ENCODE measurements around the gene USP32. TPM values are rescaled to one million over a fixed set of nuclear protein-coding genes. Genes with fewer than 3 reads are reported as not detected.

USP32 gene
- total RNA-seq, 1 experiment from 2014 or later: 103 TPM

DNA sequence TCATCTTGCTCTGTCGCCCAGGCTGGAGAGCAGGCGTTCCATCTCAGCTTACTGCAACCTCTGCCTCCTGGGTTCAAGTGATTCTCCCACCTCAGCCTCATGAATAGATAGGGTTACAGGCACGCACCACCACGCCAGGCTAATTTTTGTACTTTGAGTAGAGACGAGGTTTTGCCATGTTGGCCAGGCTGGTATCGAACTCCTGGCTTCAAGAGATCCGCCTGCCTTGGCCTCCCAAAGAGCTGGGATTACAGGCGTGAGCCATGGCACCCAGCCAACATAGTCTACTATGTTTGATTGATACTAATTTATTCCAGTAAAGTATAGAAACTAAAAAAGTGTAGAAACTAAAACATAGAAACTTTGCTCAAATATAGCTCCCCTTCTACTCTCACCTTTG, 147.3 kb downstream of the USP32 start:
- peaks cover 5% of the 10 kb centered on the region for H3K9me3 Mint-ChIP-seq
- DNase-seq (ENCODE audit: low spot score) (no peak), ATAC-seq (no peak)
- ChIA-PET POLR2A (no interaction called here), CTCF (interaction anchor here (2.4 kb wide), 1 partner anchor 176 kb away, joined by 7 read pairs; no protein-coding TSS in a partner anchor)
- no peak overlapping the region for H3K27ac Mint-ChIP-seq
- H3K36me3 Mint-ChIP-seq: peaks cover 24% of the 10 kb centered on the region
- H3K27me3 Mint-ChIP-seq (ENCODE audit: low read depth): no peaks in the 10 kb centered on the region
- H3K4me1 Mint-ChIP-seq: no peaks in the 10 kb centered on the region
- H3K4me3 Mint-ChIP-seq: no peak overlapping the region
- TF ChIP-seq MYBL2 (CRISPR knock-in tag; IDR thresholded peaks at IDR 0.05) (no peak), PRRX2 (CRISPR knock-in tag; IDR thresholded peaks at IDR 0.05) (no peak), ELF4 (CRISPR knock-in tag; IDR thresholded peaks at IDR 0.05; ENCODE audit: low read depth) (no peak), RELA (CRISPR knock-in tag; IDR thresholded peaks at IDR 0.05; ENCODE audit: borderline replicate concordance) (no peak), SP1 (CRISPR knock-in tag; conservative IDR thresholded peaks at IDR 0.05) (no peak), ZNF121 (CRISPR knock-in tag; IDR thresholded peaks at IDR 0.05) (no peak), HMGA2 (CRISPR knock-in tag; IDR thresholded peaks at IDR 0.05) (no peak), SOX15 (CRISPR knock-in tag; IDR thresholded peaks at IDR 0.05) (no peak), ETV6 (CRISPR knock-in tag; IDR thresholded peaks at IDR 0.05) (no peak), NR1H2 (CRISPR knock-in tag; IDR thresholded peaks at IDR 0.05) (no peak), IRF2 (CRISPR knock-in tag; IDR thresholded peaks at IDR 0.05; ENCODE audit: borderline replicate concordance, low read depth) (no peak)

DNA sequence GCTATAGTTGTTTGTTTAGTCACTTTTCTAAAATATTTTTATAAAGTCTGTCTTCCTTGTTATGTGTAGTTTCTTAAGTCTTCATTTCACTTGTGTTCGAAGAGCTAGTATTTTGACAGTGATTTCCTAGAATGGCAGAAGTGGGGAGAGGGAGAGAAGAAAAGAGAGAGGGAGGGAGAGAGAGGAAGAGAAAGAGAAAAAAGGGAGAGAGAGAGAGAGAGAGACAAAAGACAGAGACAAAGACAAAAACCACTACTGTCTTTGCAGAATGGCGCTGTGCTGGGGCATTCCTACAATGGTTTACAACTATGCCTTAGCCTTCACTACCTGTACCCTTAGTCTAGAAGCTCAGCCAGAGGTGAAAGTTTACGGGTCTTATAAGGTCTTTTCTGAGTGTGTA, 151.6 kb downstream of the USP32 start:
- POLR2A ChIA-PET: no interaction called here
- no peak overlapping the region for H3K4me3 Mint-ChIP-seq
- H3K27ac Mint-ChIP-seq: peak overlapping the region; percentile 56; the same call in 1 of the 2 replicates
- TF ChIP-seq NR1H2 (CRISPR knock-in tag; IDR thresholded peaks at IDR 0.05) (no peak), EMX1 (CRISPR knock-in tag; IDR thresholded peaks at IDR 0.05) (no peak), CREB1 (CRISPR knock-in tag; IDR thresholded peaks at IDR 0.05) (no peak), MYBL2 (CRISPR knock-in tag; IDR thresholded peaks at IDR 0.05) (no peak), FOXK1 (CRISPR knock-in tag; IDR thresholded peaks at IDR 0.05) (no peak), TCF7 (CRISPR knock-in tag; IDR thresholded peaks at IDR 0.05; ENCODE audit: low read depth) (no peak), KAT7 (CRISPR knock-in tag; IDR thresholded peaks at IDR 0.05; ENCODE audit: borderline replicate concordance) (no peak), CREM (CRISPR knock-in tag; IDR thresholded peaks at IDR 0.05) (no peak), NFE2L1 (CRISPR knock-in tag; IDR thresholded peaks at IDR 0.05) (no peak), ZNF232 (CRISPR knock-in tag; IDR thresholded peaks at IDR 0.05) (no peak), ZNF423 (CRISPR knock-in tag; IDR thresholded peaks at IDR 0.05) (no peak)
- TF ChIP-seq, protein P1, sequence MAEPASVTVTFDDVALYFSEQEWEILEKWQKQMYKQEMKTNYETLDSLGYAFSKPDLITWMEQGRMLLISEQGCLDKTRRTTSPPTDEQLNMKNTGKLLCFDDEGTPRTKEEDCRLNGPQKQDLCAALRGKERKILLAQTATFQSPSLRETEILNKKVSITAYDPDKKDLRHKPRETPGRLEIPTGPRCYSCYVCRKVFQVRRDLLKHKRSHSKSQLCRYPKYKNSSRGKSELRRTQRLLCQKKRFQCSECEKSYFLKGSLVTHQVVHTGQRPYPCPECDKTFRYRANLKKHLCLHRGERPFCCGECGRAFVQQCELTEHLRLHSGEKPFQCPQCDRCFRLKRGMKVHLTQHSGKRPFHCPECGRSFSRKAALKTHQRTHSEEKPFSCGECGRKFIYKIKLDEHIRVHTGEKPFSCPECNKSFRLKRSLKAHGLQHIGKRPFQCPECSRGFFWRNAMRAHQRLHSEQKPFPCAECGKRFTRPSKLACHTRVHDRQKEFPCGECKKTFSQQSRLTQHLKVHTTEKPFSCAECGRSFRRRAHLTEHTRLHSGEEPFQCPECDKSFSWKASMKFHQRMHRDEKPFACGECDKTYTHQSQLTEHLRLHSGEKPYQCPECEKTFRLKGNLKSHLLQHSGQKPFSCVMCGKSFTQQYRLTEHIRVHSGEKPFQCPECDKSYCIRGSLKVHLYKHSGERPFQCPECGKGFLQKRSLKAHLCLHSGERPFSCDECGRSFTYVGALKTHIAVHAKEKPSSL (CRISPR knock-in tag; conservative IDR thresholded peaks at IDR 0.05): no peak
- TF ChIP-seq, protein P2, sequence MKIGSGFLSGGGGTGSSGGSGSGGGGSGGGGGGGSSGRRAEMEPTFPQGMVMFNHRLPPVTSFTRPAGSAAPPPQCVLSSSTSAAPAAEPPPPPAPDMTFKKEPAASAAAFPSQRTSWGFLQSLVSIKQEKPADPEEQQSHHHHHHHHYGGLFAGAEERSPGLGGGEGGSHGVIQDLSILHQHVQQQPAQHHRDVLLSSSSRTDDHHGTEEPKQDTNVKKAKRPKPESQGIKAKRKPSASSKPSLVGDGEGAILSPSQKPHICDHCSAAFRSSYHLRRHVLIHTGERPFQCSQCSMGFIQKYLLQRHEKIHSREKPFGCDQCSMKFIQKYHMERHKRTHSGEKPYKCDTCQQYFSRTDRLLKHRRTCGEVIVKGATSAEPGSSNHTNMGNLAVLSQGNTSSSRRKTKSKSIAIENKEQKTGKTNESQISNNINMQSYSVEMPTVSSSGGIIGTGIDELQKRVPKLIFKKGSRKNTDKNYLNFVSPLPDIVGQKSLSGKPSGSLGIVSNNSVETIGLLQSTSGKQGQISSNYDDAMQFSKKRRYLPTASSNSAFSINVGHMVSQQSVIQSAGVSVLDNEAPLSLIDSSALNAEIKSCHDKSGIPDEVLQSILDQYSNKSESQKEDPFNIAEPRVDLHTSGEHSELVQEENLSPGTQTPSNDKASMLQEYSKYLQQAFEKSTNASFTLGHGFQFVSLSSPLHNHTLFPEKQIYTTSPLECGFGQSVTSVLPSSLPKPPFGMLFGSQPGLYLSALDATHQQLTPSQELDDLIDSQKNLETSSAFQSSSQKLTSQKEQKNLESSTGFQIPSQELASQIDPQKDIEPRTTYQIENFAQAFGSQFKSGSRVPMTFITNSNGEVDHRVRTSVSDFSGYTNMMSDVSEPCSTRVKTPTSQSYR (CRISPR knock-in tag; IDR thresholded peaks at IDR 0.05): no peak
- TF ChIP-seq, protein P3, sequence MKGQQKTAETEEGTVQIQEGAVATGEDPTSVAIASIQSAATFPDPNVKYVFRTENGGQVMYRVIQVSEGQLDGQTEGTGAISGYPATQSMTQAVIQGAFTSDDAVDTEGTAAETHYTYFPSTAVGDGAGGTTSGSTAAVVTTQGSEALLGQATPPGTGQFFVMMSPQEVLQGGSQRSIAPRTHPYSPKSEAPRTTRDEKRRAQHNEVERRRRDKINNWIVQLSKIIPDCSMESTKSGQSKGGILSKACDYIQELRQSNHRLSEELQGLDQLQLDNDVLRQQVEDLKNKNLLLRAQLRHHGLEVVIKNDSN (CRISPR knock-in tag; IDR thresholded peaks at IDR 0.05): no peak
- TF ChIP-seq, protein P4, sequence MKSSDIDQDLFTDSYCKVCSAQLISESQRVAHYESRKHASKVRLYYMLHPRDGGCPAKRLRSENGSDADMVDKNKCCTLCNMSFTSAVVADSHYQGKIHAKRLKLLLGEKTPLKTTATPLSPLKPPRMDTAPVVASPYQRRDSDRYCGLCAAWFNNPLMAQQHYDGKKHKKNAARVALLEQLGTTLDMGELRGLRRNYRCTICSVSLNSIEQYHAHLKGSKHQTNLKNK (CRISPR knock-in tag; IDR thresholded peaks at IDR 0.05): no peak
- TF ChIP-seq, protein P5, sequence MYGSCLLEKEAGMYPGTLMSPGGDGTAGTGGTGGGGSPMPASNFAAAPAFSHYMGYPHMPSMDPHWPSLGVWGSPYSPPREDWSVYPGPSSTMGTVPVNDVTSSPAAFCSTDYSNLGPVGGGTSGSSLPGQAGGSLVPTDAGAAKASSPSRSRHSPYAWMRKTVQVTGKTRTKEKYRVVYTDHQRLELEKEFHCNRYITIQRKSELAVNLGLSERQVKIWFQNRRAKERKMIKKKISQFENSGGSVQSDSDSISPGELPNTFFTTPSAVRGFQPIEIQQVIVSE (CRISPR knock-in tag; IDR thresholded peaks at IDR 0.05; ENCODE audit: borderline replicate concordance): no peak
- TF ChIP-seq, protein P6, sequence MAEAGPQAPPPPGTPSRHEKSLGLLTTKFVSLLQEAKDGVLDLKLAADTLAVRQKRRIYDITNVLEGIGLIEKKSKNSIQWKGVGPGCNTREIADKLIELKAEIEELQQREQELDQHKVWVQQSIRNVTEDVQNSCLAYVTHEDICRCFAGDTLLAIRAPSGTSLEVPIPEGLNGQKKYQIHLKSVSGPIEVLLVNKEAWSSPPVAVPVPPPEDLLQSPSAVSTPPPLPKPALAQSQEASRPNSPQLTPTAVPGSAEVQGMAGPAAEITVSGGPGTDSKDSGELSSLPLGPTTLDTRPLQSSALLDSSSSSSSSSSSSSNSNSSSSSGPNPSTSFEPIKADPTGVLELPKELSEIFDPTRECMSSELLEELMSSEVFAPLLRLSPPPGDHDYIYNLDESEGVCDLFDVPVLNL (CRISPR knock-in tag; IDR thresholded peaks at IDR 0.05; ENCODE audit: borderline replicate concordance, low read depth): no peak
- TF ChIP-seq, protein P7, sequence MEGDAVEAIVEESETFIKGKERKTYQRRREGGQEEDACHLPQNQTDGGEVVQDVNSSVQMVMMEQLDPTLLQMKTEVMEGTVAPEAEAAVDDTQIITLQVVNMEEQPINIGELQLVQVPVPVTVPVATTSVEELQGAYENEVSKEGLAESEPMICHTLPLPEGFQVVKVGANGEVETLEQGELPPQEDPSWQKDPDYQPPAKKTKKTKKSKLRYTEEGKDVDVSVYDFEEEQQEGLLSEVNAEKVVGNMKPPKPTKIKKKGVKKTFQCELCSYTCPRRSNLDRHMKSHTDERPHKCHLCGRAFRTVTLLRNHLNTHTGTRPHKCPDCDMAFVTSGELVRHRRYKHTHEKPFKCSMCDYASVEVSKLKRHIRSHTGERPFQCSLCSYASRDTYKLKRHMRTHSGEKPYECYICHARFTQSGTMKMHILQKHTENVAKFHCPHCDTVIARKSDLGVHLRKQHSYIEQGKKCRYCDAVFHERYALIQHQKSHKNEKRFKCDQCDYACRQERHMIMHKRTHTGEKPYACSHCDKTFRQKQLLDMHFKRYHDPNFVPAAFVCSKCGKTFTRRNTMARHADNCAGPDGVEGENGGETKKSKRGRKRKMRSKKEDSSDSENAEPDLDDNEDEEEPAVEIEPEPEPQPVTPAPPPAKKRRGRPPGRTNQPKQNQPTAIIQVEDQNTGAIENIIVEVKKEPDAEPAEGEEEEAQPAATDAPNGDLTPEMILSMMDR (IDR thresholded peaks at IDR 0.05): no peak

More for the DNA sequence above, 151.6 kb downstream of the USP32 start:
- Mint-ChIP-seq H3K27me3 (ENCODE audit: low read depth) (no peaks in the 10 kb centered on the region), H3K36me3 (peaks cover 8% of the 10 kb centered on the region), H3K4me1 (no peaks in the 10 kb centered on the region; the same call in 1 of the 2 replicates), H3K9me3 (no peaks in the 10 kb centered on the region)
- no peak for ATAC-seq
- no peak for DNase-seq (ENCODE audit: low spot score)
- CTCF ChIA-PET: no interaction called here

Data from WTC11 (cell line).